BJ (cell line): Measurements from ENCODE around the gene CRTC2. TPM values are rescaled to one million over a fixed set of nuclear protein-coding genes. Genes with fewer than 3 reads are reported as not detected.

ENCODE experiments used
- CTCF ChIA-PET: fragments of 350-600 bp; formaldehyde crosslinking; extraction: SDS; loops from one replicate; lab custom pipeline; 2021; ENCODE audit warnings: antibody characterized with exemption, inconsistent platforms; lab: Yijun Ruan, JAX
- POLR2A ChIA-PET: fragments of 300-600 bp; sonication (Branson Sonifier 250); formaldehyde crosslinking; extraction: SDS; loops from one replicate; lab custom pipeline; 2021; ENCODE audit warnings: antibody characterized with exemption; lab: Charles Lee
- DNase-seq: peaks from one replicate; pipeline ENCODE4 v3.0.0-alpha.2; 2011; ENCODE audit warnings: low read depth
- H3K27me3 ChIP-seq: 2 replicates; pipeline ENCODE4 v1.6.0; 2011; ENCODE audit warnings: low read length; ENCODE audit not compliant: control insufficient read depth, insufficient read depth
- H3K36me3 ChIP-seq: 2 replicates; pipeline ENCODE4 v1.5.1; 2011; ENCODE audit warnings: low read length; ENCODE audit not compliant: control insufficient read depth, insufficient read depth
- H3K4me3 ChIP-seq: 2 replicates; pipeline ENCODE4 v1.5.1; 2011; ENCODE audit warnings: low read depth, mild to moderate bottlenecking, control low read depth, low read length
- CTCF ChIP-seq: IDR thresholded peaks from 2 replicates; pipeline ENCODE4 v1.5.1; 2011; ENCODE audit warnings: low read depth, mild to moderate bottlenecking, control low read depth, inconsistent platforms, low read length, moderate library complexity; ENCODE audit not compliant: insufficient read depth
- polyA plus RNA-seq: library from polyadenylated mRNA; depleted of rRNA; stranded (reverse); fragments of >200 nt; gene quantifications from 2 replicates; pipeline ENCODE4 v1.2.3, GENCODE V29; 2011

Gene CRTC2
- polyA plus RNA-seq, 1 experiment, result 25.2 TPM

- Histone ChIP-seq H3K27me3 (no peaks in the 10 kb centered on the region), H3K36me3 (peaks cover 16% of the 10 kb centered on the region), H3K4me3 (peak overlapping the region; percentile 89)
- CTCF ChIA-PET, result interaction anchor here (0.7 to 6.7 kb wide), 5 partner anchors 8 to 200 kb away, joined by 3 to 32 read pairs (median 16); partner anchors contain the start of genes CREB3L4, RAB13 and SLC39A1
- POLR2A ChIA-PET, result interaction anchor here (1.3 to 2.3 kb wide), 3 partner anchors 11 to 15 kb away, joined by 6 to 17 read pairs (median 11); partner anchors contain the start of genes CREB3L4, RPS27 and SLC39A1
- DNase-seq, result no peak
- TF ChIP-seq CTCF, result no peak
Observed at GRCh38 chr1:153978274-153978909, 20.0 kb upstream of the CRTC2 start.

GRCh38 chr1:153977250-153978240 is 19.1 kb upstream of the CRTC2 start, which contains the start of gene JTB:
JTB (minus strand) TSS chr1:153977674; CDS start chr1:153977252, 422 bp downstream.
- POLR2A ChIA-PET, result interaction anchor here (0.6 to 2.3 kb wide), 5 partner anchors 8 to 49 kb away, joined by 3 to 17 read pairs (median 6); partner anchors contain the start of genes CREB3L4, RPS27 and SLC39A1
- no peak for TF ChIP-seq CTCF

GRCh38 chr1:153976819-153977249 is 18.4 kb upstream of the CRTC2 start:
- H3K36me3 ChIP-seq, result peaks cover 11% of the 10 kb centered on the region
- H3K27me3 ChIP-seq, result no peaks in the 10 kb centered on the region
- peak overlapping the region; percentile 89 for H3K4me3 ChIP-seq
- TF ChIP-seq CTCF, result no peak
- no peak for DNase-seq
- POLR2A ChIA-PET, result interaction anchor here (0.6 to 2.3 kb wide), 6 partner anchors 7 to 48 kb away, joined by 3 to 17 read pairs (median 8); partner anchors contain the start of genes CREB3L4, RAB13, RPS27 and SLC39A1
- CTCF ChIA-PET, result interaction anchor here (0.7 to 6.7 kb wide), 6 partner anchors 9 to 466 kb away, joined by 3 to 32 read pairs (median 12); partner anchors contain the start of genes CREB3L4, RAB13 and SLC39A1

More at GRCh38 chr1:153977250-153978240, 19.1 kb upstream of the CRTC2 start, which contains the start of gene JTB:
- Histone ChIP-seq H3K36me3 (peaks cover 15% of the 10 kb centered on the region), H3K27me3 (no peaks in the 10 kb centered on the region), H3K4me3 (peak within 1 kb of the TSS; percentile 89)
- CTCF ChIA-PET, result interaction anchor here (0.9 to 6.7 kb wide), 6 partner anchors 9 to 466 kb away, joined by 3 to 32 read pairs (median 12); partner anchors contain the start of genes CREB3L4, RAB13 and SLC39A1
- no peak for DNase-seq

GRCh38 chr1:153973525-153973924 is 15.1 kb upstream of the CRTC2 start:
- ChIA-PET POLR2A (no interaction called here), CTCF (interaction anchor here (0.8 to 6.7 kb wide), 2 partner anchors 9 to 12 kb away, joined by 3 to 32 read pairs; partner anchors contain the start of genes RAB13 and SLC39A1)
- no peak for DNase-seq

More at GRCh38 chr1:153973525-153973924, 15.1 kb upstream of the CRTC2 start:
- peaks cover 10% of the 10 kb centered on the region for H3K36me3 ChIP-seq
- no peaks in the 10 kb centered on the region for H3K27me3 ChIP-seq
- TF ChIP-seq CTCF, result no peak
- no peak overlapping the region for H3K4me3 ChIP-seq
